K562 (cell line): Measurements from ENCODE around the gene PRKG1. TPM values are rescaled to one million over a fixed set of nuclear protein-coding genes. Genes with fewer than 3 reads are reported as not detected.

Experiments used
- ATAC-seq: fragments of 200-7000 bp; cut with Tn5 transposase; 3 replicates; pipeline ENCODE4 v1.9.1; 2020; ENCODE audit warnings: moderate library complexity
- BruUV-seq: library from RNA; stranded (reverse); fragments of 400-500 nt; replicated peaks from 2 replicates; lab custom pipeline; 2021; lab: Mats Ljungman, UMichigan
- CTCF ChIA-PET: fragments of 300-600 bp; formaldehyde crosslinking; extraction: SDS; loops from one replicate; lab custom pipeline; 2021; ENCODE audit warnings: low intra/inter-chr PET ratio; lab: Yijun Ruan, JAX
- POLR2A ChIA-PET: fragments of 300-600, 350-650 bp; sonication (Branson Sonifier 250); formaldehyde crosslinking; extraction: SDS; loops from one replicate; lab custom pipeline; 2021; ENCODE audit warnings: antibody characterized with exemption, inconsistent platforms; lab: Yijun Ruan, JAX
- DNase-seq, 4 experiments: peaks; one replicate each; pipeline versions ENCODE4 v3.0.0 to v3.0.0-alpha.2; 2011 to 2018; ENCODE audit warnings: low spot score in 3 of 4, mixed read lengths in 3 of 4; ENCODE audit errors: extremely low read depth in 1 of 4
- FAIRE-seq: peaks from 2 replicates; lab custom pipeline; 2011; peaks lifted over from hg19 to GRCh38; lab: Jason Lieb, UNC
- H2AFZ ChIP-seq: 2 replicates; pipeline ENCODE4 v1.6.0; 2011; ENCODE audit warnings: low read depth, low read length, control low read depth, inconsistent platforms
- H3K27ac ChIP-seq: fragments of 200-600 bp; 3 replicates; pipeline ENCODE4 v1.8.0; 2011; ENCODE audit warnings: low read depth, mild to moderate bottlenecking, control low read depth, inconsistent platforms, low read length, moderate library complexity, mixed read lengths; ENCODE audit errors: extremely low read depth
- H3K27me3 ChIP-seq, 2 experiments: fragments of 300-600 bp in 1 of 2; 2 replicates in 1 of 2; 3 replicates in 1 of 2; pipeline versions ENCODE4 v1.6.0 to v1.8.0; 2011; ENCODE audit warnings: inconsistent platforms in 2 of 2, low read length in 2 of 2, mild to moderate bottlenecking in 1 of 2, mixed read lengths in 1 of 2, moderate library complexity in 1 of 2; ENCODE audit not compliant: control insufficient read depth in 2 of 2, insufficient read depth in 2 of 2
- H3K36me3 ChIP-seq: fragments of 300-600 bp; 3 replicates; pipeline ENCODE4 v1.8.0; 2011; ENCODE audit warnings: mild to moderate bottlenecking, low read length, inconsistent platforms; ENCODE audit not compliant: control insufficient read depth, insufficient read depth
- H3K4me1 ChIP-seq, 2 experiments: fragments of 200-600 bp in 1 of 2; replicated peaks in 1 of 2; 2 replicates in 1 of 2; 3 replicates in 1 of 2; pipeline versions ENCODE4 v1.5.1 to v1.8.0; 2011; ENCODE audit warnings: inconsistent platforms in 2 of 2, low read length in 2 of 2, mild to moderate bottlenecking in 1 of 2, mixed read lengths in 1 of 2, moderate library complexity in 1 of 2; ENCODE audit not compliant: control insufficient read depth in 2 of 2, insufficient read depth in 2 of 2
- H3K4me2 ChIP-seq: 2 replicates; pipeline ENCODE4 v1.6.1; 2011; ENCODE audit warnings: low read length, control low read depth, inconsistent platforms, mixed read lengths; ENCODE audit not compliant: insufficient read depth
- H3K4me3 ChIP-seq: fragments of 200-600 bp; sonication (generic), shearing (Covaris generic); 2 replicates; pipeline ENCODE4 v1.5.1; 2016; ENCODE audit warnings: control low read depth, inconsistent platforms
- H3K79me2 ChIP-seq: fragments of 200-600 bp; 3 replicates; pipeline ENCODE4 v1.8.0; 2011; ENCODE audit warnings: low read length, inconsistent platforms; ENCODE audit not compliant: control insufficient read depth, insufficient read depth
- H3K9ac ChIP-seq, 2 experiments: 2 replicates each; pipeline versions ENCODE4 v1.6.0 to v1.6.1; 2011; ENCODE audit warnings: low read depth in 2 of 2, low read length in 2 of 2, control low read depth in 1 of 2, inconsistent platforms in 1 of 2, mild to moderate bottlenecking in 1 of 2, mixed read lengths in 1 of 2; ENCODE audit not compliant: insufficient read depth in 1 of 2
- H3K9me1 ChIP-seq: one replicate; pipeline ENCODE4 v1.6.0; 2011; ENCODE audit warnings: inconsistent platforms, mild to moderate bottlenecking, low read length, moderate library complexity; ENCODE audit not compliant: control insufficient read depth, insufficient read depth
- H3K9me3 ChIP-seq: replicated peaks from 2 replicates; pipeline ENCODE4 v1.5.1; 2011; ENCODE audit warnings: low read depth, low read length, inconsistent platforms; ENCODE audit not compliant: control insufficient read depth, insufficient read depth
- H4K20me1 ChIP-seq: replicated peaks from 2 replicates; pipeline ENCODE4 v1.6.1; 2011; ENCODE audit warnings: low read length, inconsistent platforms, mixed read lengths; ENCODE audit not compliant: control insufficient read depth, insufficient read depth
- CHAMP1 ChIP-seq: fragments of 450-650 bp; IDR thresholded peaks from 2 replicates; pipeline ENCODE4 v1.6.1; 2016; ENCODE audit warnings: mild to moderate bottlenecking
- CREB1 ChIP-seq, 2 experiments: sonication (generic) in 1 of 2; formaldehyde crosslinking in 1 of 2; IDR thresholded peaks; 2 replicates each; pipeline versions ENCODE4 v1.6.1 to v1.8.0; 2012 to 2022; ENCODE audit warnings: inconsistent platforms in 1 of 2, mild to moderate bottlenecking in 1 of 2, missing genetic modification reagents in 1 of 2, moderate library complexity in 1 of 2
- EHMT2 ChIP-seq: fragments of 450-650 bp; IDR thresholded peaks from 2 replicates; pipeline ENCODE4 v1.6.1; 2018; ENCODE audit warnings: antibody characterized with exemption
- HDGF ChIP-seq: fragments of 450-650 bp; IDR thresholded peaks from 2 replicates; pipeline ENCODE4 v1.6.1; 2016
- KLF10 ChIP-seq: fragments of 250-450 bp; sonication (Bioruptor Pico); IDR thresholded peaks from 2 replicates; pipeline ENCODE4 v1.6.1; 2021; ENCODE audit warnings: matching md5 sums
- ZNF551 ChIP-seq: fragments of 250-450 bp; sonication (Bioruptor Pico); IDR thresholded peaks from 2 replicates; pipeline ENCODE4 v1.5.0; 2021; ENCODE audit warnings: mild to moderate bottlenecking, moderate library complexity
- ZNF57 ChIP-seq: fragments of 450-650 bp; formaldehyde crosslinking; IDR thresholded peaks from 2 replicates; pipeline ENCODE4 v1.4.0; 2020; ENCODE audit warnings: mild to moderate bottlenecking, moderate library complexity
- ZSCAN29 ChIP-seq: fragments of 450-650 bp; IDR thresholded peaks from 2 replicates; pipeline ENCODE4 v1.6.1; 2017
- WGBS: fragments of 100-300 bp; shearing (Covaris generic); methylation state at CpG from one replicate; pipeline ENCODE4 v1.1.6; 2016; ENCODE audit warnings: low coverage, mixed read lengths; ENCODE audit not compliant: insufficient coverage; ENCODE audit errors: missing lambda C conversion rate; 5-methylcytosine and 5-hydroxymethylcytosine counted together
- in situ Hi-C: fragments of 300-500 bp; cut with MboI; formaldehyde crosslinking; loops from 4 replicates; pipeline ENCODE4 v1.15.0; 2018; ENCODE audit warnings: inconsistent platforms, mixed read lengths
- intact Hi-C: fragments of 100-400 bp; cut with micrococcal nuclease; formaldehyde crosslinking; loops from 2 replicates; pipeline ENCODE4 v1.14.2; 2022
- polyA plus RNA-seq, 8 experiments: library from polyadenylated mRNA; depleted of rRNA in 4 of 8; stranded (reverse) in 5 of 8; unstranded in 3 of 8; fragments of >200 nt; fragmentation: Nextera tagmentation in 2 of 8; fragmentation: Illumina TruSeq in 1 of 8; extraction: Ambion mirVana in 2 of 8; extraction: Trizol in 1 of 8; gene quantifications; 2 replicates each; pipeline versions ENCODE4 v1.2.1 to v1.2.3, GENCODE V29; 2011 to 2014; ENCODE audit warnings: inconsistent platforms in 1 of 8, missing spikeins in 1 of 8
- total RNA-seq, 7 experiments: library from RNA; depleted of rRNA in 6 of 7; stranded (reverse); fragments of >200 nt in 6 of 7; fragmentation: Illumina TruSeq in 2 of 7; extraction: Trizol in 2 of 7; gene quantifications; 2 replicates each; pipeline versions ENCODE4 v1.2.1 to v1.2.3, GENCODE V29; 2011 to 2021; ENCODE audit warnings: low replicate concordance in 1 of 7

PRKG1 gene
- total and polyA plus RNA-seq, 9 of the 15 experiments (the other 6 are each of a cell fraction or from before 2014, with no cell fraction given), result 0.22 TPM; not detected in 8

GRCh38 chr10:52318136-52318701 is 1243.9 kb downstream of the PRKG1 start:
- peaks cover 0 to 3% of the 10 kb centered on the region in 2 experiments; a peak in 1 of 5 replicates for H3K4me1 ChIP-seq
- H3K79me2 ChIP-seq, result no peaks in the 10 kb centered on the region
- DNase-seq, result no peak
- H4K20me1 ChIP-seq, result no peaks in the 10 kb centered on the region
- no peaks in the 10 kb centered on the region; the same call in 1 of the 2 replicates for H3K9me3 ChIP-seq
- H3K27me3 ChIP-seq, result no peaks in the 10 kb centered on the region
- CTCF ChIA-PET, result no interaction called here
- TF ChIP-seq KLF10 (CRISPR knock-in tag) (no peak), CREB1 (IDR thresholded peaks at IDR 0.05) (no peak), CREB1 (CRISPR knock-in tag; IDR thresholded peaks at IDR 0.05) (no peak), ZNF57 (CRISPR knock-in tag) (no peak), ZSCAN29 (no peak), HDGF (no peak), ZNF551 (CRISPR knock-in tag) (no peak), CHAMP1 (no peak), EHMT2 (no peak)
- 0% methylated on average over 5 of the region's 5 CpGs for WGBS
- no peak for ATAC-seq
- H3K27ac ChIP-seq, result no peak overlapping the region
- FAIRE-seq, result no peak
- intact Hi-C loops, result no loop called here
- no peaks in the 10 kb centered on the region for H3K36me3 ChIP-seq
- H2AFZ ChIP-seq, result no peak overlapping the region
- in situ Hi-C loops, result no loop called here
- H3K4me2 ChIP-seq, result no peak overlapping the region
- no peak overlapping the region for H3K9ac ChIP-seq
- BruUV-seq, result no TSS peak
- POLR2A ChIA-PET, result interaction anchor here (1.1 kb wide), 1 partner anchor 81 kb away, joined by 3 read pairs; no protein-coding TSS in a partner anchor
- H3K4me3 ChIP-seq, result no peak overlapping the region
- H3K9me1 ChIP-seq, result no peaks in the 10 kb centered on the region
